Adrenal gland (tissue), 12 donors: Measurements from ENCODE around the gene SYT8. TPM values are rescaled to one million over a fixed set of nuclear protein-coding genes. Genes with fewer than 3 reads are reported as not detected.

Source experiments
- DNase-seq, 7 donors: peaks; one replicate each; pipeline ENCODE4 v3.0.0-alpha.2; 2019 to 2020
- H3K27ac ChIP-seq, 5 donors: fragments of 200-600 bp; sonication (generic) in 4 of 5; 1 replicate in 3 of 5; 2 replicates in 2 of 5; pipeline versions ENCODE4 v1.5.1 to v1.8.0; 2016 to 2020; ENCODE audit warnings: mild to moderate bottlenecking in 1 of 5
- H3K27me3 ChIP-seq: fragments of 200-600 bp; 2 replicates; pipeline ENCODE4 v1.8.0; 2021
- H3K36me3 ChIP-seq, 2 donors: fragments of 200-600 bp; replicated peaks in 1 of 2; 1 replicate in 1 of 2; 2 replicates in 1 of 2; pipeline versions ENCODE4 v1.5.1 to v1.8.0; 2018 to 2022
- H3K4me1 ChIP-seq, 2 donors: fragments of 200-600 bp; replicated peaks in 1 of 2; 1 replicate in 1 of 2; 2 replicates in 1 of 2; pipeline versions ENCODE4 v1.5.1 to v1.8.0; 2018 to 2021
- H3K4me3 ChIP-seq, 4 donors: fragments of 200-600 bp; sonication (generic) in 3 of 4; one replicate each; pipeline ENCODE4 v1.5.1; 2016 to 2018
- H3K9me3 ChIP-seq, 3 donors: fragments of 200-600 bp; sonication (generic) in 1 of 3; replicated peaks in 1 of 3; 1 replicate in 2 of 3; 2 replicates in 1 of 3; pipeline versions ENCODE4 v1.5.1 to v1.8.0; 2016 to 2021
- CTCF ChIP-seq, 6 experiments: fragments of 450-650 bp in 4 of 6; fragments of 200-600 bp in 2 of 6; sonication (generic) in 1 of 6; IDR thresholded peaks; 1 replicate in 5 of 6; 2 replicates in 1 of 6; pipeline versions ENCODE4 v1.5.1 to v1.8.0; 2016 to 2021; ENCODE audit warnings: antibody characterized with exemption in 6 of 6, mild to moderate bottlenecking in 2 of 6, moderate library complexity in 1 of 6
- POLR2A ChIP-seq, 2 donors: fragments of 450-650 bp; IDR thresholded peaks; one replicate each; pipeline ENCODE4 v1.6.1; 2017; ENCODE audit warnings: antibody characterized with exemption in 2 of 2, mild to moderate bottlenecking in 2 of 2, moderate library complexity in 1 of 2
- WGBS, 4 donors: extraction: QIAGEN DNeasy Blood & Tissue Kit in 2 of 4; methylation state at CpG; one replicate each; pipeline versions ENCODE4 v1.1.5 to v1.1.7; 2013 to 2017; 5-methylcytosine and 5-hydroxymethylcytosine counted together
- intact Hi-C, 2 donors: fragments of 100-400 bp; cut with DNase I; formaldehyde crosslinking; loops; one replicate each; pipeline versions ENCODE4 v1.14.1 to v1.15.0; 2022 to 2023
- polyA plus RNA-seq, 3 donors: library from polyadenylated mRNA; stranded (reverse); fragments of 200-250 nt in 2 of 3; fragments of 350-450 nt in 1 of 3; fragmentation: Illumina TruSeq in 1 of 3; extraction: RNeasy Lipid Tissue Mini Kit (QIAGEN cat#74804) in 1 of 3; gene quantifications; one replicate each; pipeline ENCODE4 v1.2.3, GENCODE V29; 2013 to 2014
- total RNA-seq, 9 donors: library from RNA; depleted of rRNA in 4 of 9; stranded (reverse); fragments of >200 nt in 4 of 9; fragments of 120-200 nt in 1 of 9; fragmentation: NEBNext Ultra II Directional in 1 of 9; extraction: Animal tissue kit (Norgen Biotek cat#: 25700) in 1 of 9; gene quantifications; one replicate each; pipeline versions ENCODE4 v1.1.0 to v1.2.4, GENCODE V29; 2013 to 2023
- donor health status: healthy with polysubstance abuse.
- donor health status: Bipolar disorder and iron deficiency.
- donor health status: DM: yes; HTN: yes; CAD: no.
- donor health status: DM: no; HTN: no; CAD: no.
- donor health status: DM: no; HTN: no; CAD: no.
- donor health status: DM: yes; HTN: yes; CAD: no.

Gene SYT8
- total and polyA plus RNA-seq, 12 donors: 0.44 to 3.1 (median 0.91) TPM; not detected in 7

- intact Hi-C loops: no loop called here
- Histone ChIP-seq H3K4me1 (no peaks in the 10 kb centered on the region), H3K9me3 (no peaks in the 10 kb centered on the region), H3K27ac (no peak overlapping the region), H3K27me3 (no peaks in the 10 kb centered on the region), H3K4me3 (no peak overlapping the region), H3K36me3 (no peaks in the 10 kb centered on the region)
- TF ChIP-seq POLR2A (IDR thresholded peaks at IDR 0.05) (no peak), CTCF (IDR thresholded peaks at IDR 0.05) (no peak)
- WGBS, 4 donors: 87 to 95% (median 90%) methylated on average over 9 to 10 of the region's 10 CpGs
- DNase-seq: no peak
Observed at GRCh38 chr11:1814691-1815090, 20.1 kb upstream of the SYT8 start.

- Histone ChIP-seq H3K4me1 (no peaks in the 10 kb centered on the region), H3K4me3 (no peak overlapping the region), H3K9me3 (no peaks in the 10 kb centered on the region), H3K27ac (no peak overlapping the region), H3K36me3 (no peaks in the 10 kb centered on the region), H3K27me3 (no peaks in the 10 kb centered on the region)
- whole genome bisulfite sequencing, 4 donors: 86 to 93% (median 88%) methylated on average over 8 of the region's 8 CpGs
- no peak for DNase-seq
- intact Hi-C loops: no loop called here
- TF ChIP-seq POLR2A (IDR thresholded peaks at IDR 0.05) (no peak), CTCF (IDR thresholded peaks at IDR 0.05) (no peak)
Observed at GRCh38 chr11:1815311-1815710, 19.5 kb upstream of the SYT8 start.

GRCh38 chr11:1815751-1816150 is 19.0 kb upstream of the SYT8 start:
- Histone ChIP-seq H3K27ac (no peak overlapping the region), H3K27me3 (no peaks in the 10 kb centered on the region), H3K36me3 (no peaks in the 10 kb centered on the region), H3K4me1 (no peaks in the 10 kb centered on the region), H3K9me3 (no peaks in the 10 kb centered on the region), H3K4me3 (no peak overlapping the region)
- no peak for DNase-seq
- intact Hi-C loops: no loop called here
- 80 to 90% (median 87%) methylated on average over 6 to 7 of the region's 7 CpGs for WGBS, 4 donors
- TF ChIP-seq CTCF (IDR thresholded peaks at IDR 0.05): no peak
- TF ChIP-seq POLR2A (IDR thresholded peaks at IDR 0.05): no peak

GRCh38 chr11:1817000-1817399 is 17.8 kb upstream of the SYT8 start:
- TF ChIP-seq CTCF (IDR thresholded peaks at IDR 0.05) (no peak), POLR2A (IDR thresholded peaks at IDR 0.05) (no peak)
- no peak overlapping the region for H3K27ac ChIP-seq
- 79 to 89% (median 87%) methylated on average over 5 of the region's 5 CpGs for WGBS, 4 donors

More at GRCh38 chr11:1817000-1817399, 17.8 kb upstream of the SYT8 start:
- no peak for DNase-seq
- intact Hi-C loops: no loop called here
- Histone ChIP-seq H3K27me3 (no peaks in the 10 kb centered on the region), H3K36me3 (no peaks in the 10 kb centered on the region), H3K9me3 (no peaks in the 10 kb centered on the region), H3K4me1 (no peaks in the 10 kb centered on the region), H3K4me3 (no peak overlapping the region)
